Body of pancreas (tissue), 4 donors: ENCODE data around the gene NEK11. TPM values are rescaled to one million over a fixed set of nuclear protein-coding genes. Genes with fewer than 3 reads are reported as not detected.

Experiments used
- ATAC-seq: fragments of 150-250 bp; one replicate; pipeline ENCODE4 v1.9.1; 2016
- DNase-seq, 4 donors: peaks; one replicate each; pipeline ENCODE4 v3.0.0-alpha.2; 2019
- H3K27ac ChIP-seq, 4 donors: fragments of 200-600 bp; sonication (generic); 1 replicate in 3 of 4; 2 replicates in 1 of 4; pipeline versions ENCODE4 v1.5.1 to v1.6.1; 2016 to 2019; ENCODE audit warnings: mild to moderate bottlenecking in 1 of 4, mixed read lengths in 1 of 4, moderate library complexity in 1 of 4
- H3K27me3 ChIP-seq, 2 donors: fragments of 200-600 bp; sonication (generic); one replicate each; pipeline ENCODE4 v1.6.0; 2016; ENCODE audit warnings: mild to moderate bottlenecking in 1 of 2
- H3K36me3 ChIP-seq, 2 donors: fragments of 200-600 bp; sonication (generic); replicated peaks in 1 of 2; 2 replicates each; pipeline ENCODE4 v1.5.1; 2016; ENCODE audit warnings: low read depth in 2 of 2; ENCODE audit not compliant: insufficient read depth in 1 of 2
- H3K4me1 ChIP-seq: fragments of 200-600 bp; sonication (generic); one replicate; pipeline ENCODE4 v1.6.0; 2016
- H3K4me3 ChIP-seq, 2 donors: fragments of 200-600 bp; sonication (generic); 1 replicate in 1 of 2; 2 replicates in 1 of 2; pipeline ENCODE4 v1.5.1; 2016 to 2019
- H3K9me3 ChIP-seq, 3 donors: fragments of 200-600 bp; sonication (generic); 1 replicate in 2 of 3; 2 replicates in 1 of 3; pipeline ENCODE4 v1.5.1; 2016
- POLR2A ChIP-seq, 3 donors: fragments of 450-650 bp; IDR thresholded peaks; one replicate each; pipeline ENCODE4 v1.6.1; 2016; ENCODE audit warnings: antibody characterized with exemption in 3 of 3, mild to moderate bottlenecking in 2 of 3
- WGBS, 2 donors: methylation state at CpG; one replicate each; pipeline ENCODE4 v1.1.5; 2017; 5-methylcytosine and 5-hydroxymethylcytosine counted together
- intact Hi-C: fragments of 100-400 bp; cut with DNase I; formaldehyde crosslinking; loops from one replicate; pipeline ENCODE4 v1.15.1; 2023
- total RNA-seq, 2 donors: library from RNA; depleted of rRNA; stranded (reverse); fragments of >200 nt; gene quantifications; one replicate each; pipeline ENCODE4 v1.1.0, GENCODE V29; 2016
- TF ChIP-seq, protein P1 (sequence below), 7 experiments: fragments of 450-650 bp in 4 of 7; fragments of 200-600 bp in 3 of 7; sonication (generic) in 3 of 7; IDR thresholded peaks; one replicate each; pipeline ENCODE4 v1.5.1; 2016 to 2019; ENCODE audit warnings: antibody characterized with exemption in 7 of 7

Gene NEK11
- total RNA-seq, 2 donors from 2014 or later = 3.4 to 10.2 TPM

- ATAC-seq (no peak), DNase-seq (no peak)
- Histone ChIP-seq H3K9me3 (no peaks in the 10 kb centered on the region), H3K27ac (no peak overlapping the region), H3K4me3 (no peak overlapping the region), H3K36me3 (peaks cover 0 to 4% of the 10 kb centered on the region in 2 donors), H3K27me3 (no peaks in the 10 kb centered on the region), H3K4me1 (no peaks in the 10 kb centered on the region)
- intact Hi-C loops = no loop called here
- 75 to 80% methylated on average over 6 to 7 of the region's 7 CpGs for WGBS, 2 donors
- no peak for TF ChIP-seq POLR2A (IDR thresholded peaks at IDR 0.05)
- TF ChIP-seq, protein P1, sequence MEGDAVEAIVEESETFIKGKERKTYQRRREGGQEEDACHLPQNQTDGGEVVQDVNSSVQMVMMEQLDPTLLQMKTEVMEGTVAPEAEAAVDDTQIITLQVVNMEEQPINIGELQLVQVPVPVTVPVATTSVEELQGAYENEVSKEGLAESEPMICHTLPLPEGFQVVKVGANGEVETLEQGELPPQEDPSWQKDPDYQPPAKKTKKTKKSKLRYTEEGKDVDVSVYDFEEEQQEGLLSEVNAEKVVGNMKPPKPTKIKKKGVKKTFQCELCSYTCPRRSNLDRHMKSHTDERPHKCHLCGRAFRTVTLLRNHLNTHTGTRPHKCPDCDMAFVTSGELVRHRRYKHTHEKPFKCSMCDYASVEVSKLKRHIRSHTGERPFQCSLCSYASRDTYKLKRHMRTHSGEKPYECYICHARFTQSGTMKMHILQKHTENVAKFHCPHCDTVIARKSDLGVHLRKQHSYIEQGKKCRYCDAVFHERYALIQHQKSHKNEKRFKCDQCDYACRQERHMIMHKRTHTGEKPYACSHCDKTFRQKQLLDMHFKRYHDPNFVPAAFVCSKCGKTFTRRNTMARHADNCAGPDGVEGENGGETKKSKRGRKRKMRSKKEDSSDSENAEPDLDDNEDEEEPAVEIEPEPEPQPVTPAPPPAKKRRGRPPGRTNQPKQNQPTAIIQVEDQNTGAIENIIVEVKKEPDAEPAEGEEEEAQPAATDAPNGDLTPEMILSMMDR (IDR thresholded peaks at IDR 0.05) = no peak
These were observed 21.4 kb downstream of the NEK11 start for GRCh38 chr3:131048030-131048429.

DNA sequence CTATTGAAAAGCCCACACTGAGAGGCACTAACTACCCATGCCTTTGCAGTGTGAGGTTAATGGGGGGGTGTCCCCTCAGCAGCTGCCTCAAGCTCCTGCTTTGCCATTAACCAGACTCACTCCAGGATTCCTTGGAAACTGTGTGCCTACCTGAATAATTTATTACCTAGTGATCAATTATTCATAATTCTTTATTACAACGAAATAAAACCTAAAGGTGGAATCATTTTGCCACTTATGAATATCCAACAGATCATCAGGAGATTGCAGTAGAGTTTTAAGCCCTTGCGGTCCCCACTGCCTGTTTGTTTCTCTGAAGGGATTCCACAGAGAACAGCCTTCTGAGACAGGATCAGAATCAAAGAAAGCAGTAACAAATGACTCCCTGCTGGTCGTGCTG, 23.3 kb downstream of the NEK11 start:
- H3K27ac ChIP-seq = no peak overlapping the region
- H3K4me1 ChIP-seq = no peaks in the 10 kb centered on the region
- DNase-seq (no peak), ATAC-seq (no peak)
- intact Hi-C loops = no loop called here
- TF ChIP-seq, protein P1 (IDR thresholded peaks at IDR 0.05) = no peak
- TF ChIP-seq POLR2A (IDR thresholded peaks at IDR 0.05) = no peak
- H3K27me3 ChIP-seq = no peaks in the 10 kb centered on the region
- H3K9me3 ChIP-seq = no peaks in the 10 kb centered on the region
- H3K36me3 ChIP-seq = no peaks in the 10 kb centered on the region
- 48 to 56% methylated on average over 3 of the region's 3 CpGs for WGBS, 2 donors
- H3K4me3 ChIP-seq = no peak overlapping the region

DNA sequence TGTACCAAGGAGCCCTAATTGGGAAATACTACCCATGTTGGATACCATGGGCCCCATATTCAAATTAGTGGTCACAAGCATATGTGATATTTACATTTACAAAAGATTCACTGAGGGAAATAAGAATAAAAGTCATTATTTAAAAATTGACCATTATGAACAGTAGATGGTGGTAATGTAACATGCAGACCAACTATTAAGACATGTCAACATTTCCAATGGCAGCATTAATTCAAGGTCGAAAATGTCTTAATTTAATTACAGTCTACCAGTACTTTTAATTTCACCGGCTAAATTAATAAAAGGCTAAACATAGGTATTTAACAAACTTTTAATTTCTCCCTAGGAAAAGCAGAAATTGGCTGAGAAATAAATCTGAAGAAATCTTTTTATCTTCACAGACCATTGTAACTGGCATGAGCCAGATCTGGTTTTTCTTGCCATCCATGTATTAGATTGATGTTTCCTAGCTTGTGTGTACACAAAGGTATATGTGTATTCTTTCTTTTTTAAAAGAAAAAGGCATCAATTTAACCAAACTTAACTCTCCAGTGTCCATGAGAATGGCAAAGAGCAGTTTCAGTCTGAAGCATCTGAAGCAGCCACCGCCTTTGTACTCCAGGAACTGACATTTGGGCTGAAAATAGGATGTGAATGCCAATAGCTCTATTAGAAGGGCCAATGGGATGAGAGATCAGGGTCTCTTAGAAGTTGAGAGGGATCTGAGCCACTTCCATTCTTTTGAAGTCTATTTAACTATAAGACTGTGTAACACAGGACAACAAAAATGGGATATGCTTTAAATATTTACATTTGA, 26.6 kb downstream of the NEK11 start:
- 66 to 72% methylated on average over 3 of the region's 3 CpGs for WGBS, 2 donors
- Histone ChIP-seq H3K27me3 (no peaks in the 10 kb centered on the region), H3K27ac (no peak overlapping the region), H3K4me3 (no peak overlapping the region), H3K4me1 (no peaks in the 10 kb centered on the region), H3K36me3 (no peaks in the 10 kb centered on the region), H3K9me3 (no peaks in the 10 kb centered on the region)
- no peak for TF ChIP-seq POLR2A (IDR thresholded peaks at IDR 0.05)
- TF ChIP-seq, protein P1 (IDR thresholded peaks at IDR 0.05) = peak; percentile 9 to 39 (median 25)
- intact Hi-C loops = no loop called here
- no peak for DNase-seq
- ATAC-seq = no peak

- no peak overlapping the region for H3K27ac ChIP-seq
- no peak for ATAC-seq
- TF ChIP-seq, protein P1 (IDR thresholded peaks at IDR 0.05) = no peak
- no peak for TF ChIP-seq POLR2A (IDR thresholded peaks at IDR 0.05)
- H3K27me3 ChIP-seq = no peaks in the 10 kb centered on the region
- H3K4me1 ChIP-seq = no peaks in the 10 kb centered on the region
- H3K9me3 ChIP-seq = no peaks in the 10 kb centered on the region
- no peaks in the 10 kb centered on the region for H3K36me3 ChIP-seq
- DNase-seq = no peak
- no peak overlapping the region for H3K4me3 ChIP-seq
- intact Hi-C loops = no loop called here
These were observed 41.3 kb downstream of the NEK11 start for GRCh38 chr3:131067983-131068382.

DNA sequence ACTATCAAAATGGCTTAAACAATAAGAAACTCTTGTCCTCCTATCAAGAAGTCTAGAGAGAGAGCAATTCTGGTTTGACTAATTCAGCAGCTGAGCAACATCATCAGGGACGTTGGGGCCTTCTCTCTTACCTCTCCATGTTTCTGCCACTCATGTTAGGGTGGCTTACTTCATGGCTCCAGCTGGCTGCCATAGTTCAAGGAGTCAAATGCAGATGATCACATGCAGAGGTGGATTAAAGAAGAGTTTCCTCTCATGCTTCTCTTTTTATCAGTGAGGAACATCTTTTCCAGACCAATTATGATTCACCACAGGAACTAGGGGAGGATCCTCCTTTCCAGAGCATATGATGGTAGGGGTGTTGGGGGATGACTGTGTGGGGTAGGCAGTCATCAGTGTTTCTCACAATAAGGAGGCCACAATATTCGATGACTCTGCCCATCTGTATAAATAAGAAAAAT, 45.5 kb downstream of the NEK11 start:
- DNase-seq = no peak
- no peaks in the 10 kb centered on the region for H3K36me3 ChIP-seq
- H3K27me3 ChIP-seq = no peaks in the 10 kb centered on the region
- H3K4me3 ChIP-seq = no peak overlapping the region
- TF ChIP-seq, protein P1 (IDR thresholded peaks at IDR 0.05) = no peak
- TF ChIP-seq POLR2A (IDR thresholded peaks at IDR 0.05) = no peak
- ATAC-seq = no peak
- WGBS, 2 donors = 49 to 57% methylated on average over 2 of the region's 2 CpGs
- intact Hi-C loops = no loop called here
- H3K9me3 ChIP-seq = no peaks in the 10 kb centered on the region
- no peaks in the 10 kb centered on the region for H3K4me1 ChIP-seq
- H3K27ac ChIP-seq = no peak overlapping the region
